ENCODE data around the gene SNCB.

GRCh38 chr5:176665517-176665916, 35.2 kb upstream of the SNCB start:
- TF ChIP-seq CTCF (IDR thresholded peaks at IDR 0.05) (no peak), EP300 (IDR thresholded peaks at IDR 0.05) (no peak)
